ENCODE results near the gene KCNJ6.

Gene KCNJ6

DNA sequence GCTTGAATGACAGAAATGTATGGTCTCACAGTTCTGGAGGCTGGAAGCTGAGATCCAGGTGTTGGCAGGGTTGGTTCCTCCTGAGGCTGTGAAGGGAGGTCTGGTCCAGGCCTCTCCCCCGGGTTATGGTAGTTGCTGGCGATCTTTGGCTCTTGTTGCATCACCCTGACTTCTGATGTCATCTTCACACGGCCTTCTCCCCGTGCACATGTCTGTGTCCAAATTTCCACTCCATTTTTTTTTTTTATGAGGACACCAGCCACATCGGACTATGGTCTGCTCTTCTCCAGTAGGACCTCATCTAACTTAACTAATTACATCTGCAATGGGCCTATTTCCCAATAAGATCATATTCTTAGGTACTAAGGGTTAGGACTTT is 232.2 kb downstream of the KCNJ6 start:
- TF ChIP-seq, protein P1, sequence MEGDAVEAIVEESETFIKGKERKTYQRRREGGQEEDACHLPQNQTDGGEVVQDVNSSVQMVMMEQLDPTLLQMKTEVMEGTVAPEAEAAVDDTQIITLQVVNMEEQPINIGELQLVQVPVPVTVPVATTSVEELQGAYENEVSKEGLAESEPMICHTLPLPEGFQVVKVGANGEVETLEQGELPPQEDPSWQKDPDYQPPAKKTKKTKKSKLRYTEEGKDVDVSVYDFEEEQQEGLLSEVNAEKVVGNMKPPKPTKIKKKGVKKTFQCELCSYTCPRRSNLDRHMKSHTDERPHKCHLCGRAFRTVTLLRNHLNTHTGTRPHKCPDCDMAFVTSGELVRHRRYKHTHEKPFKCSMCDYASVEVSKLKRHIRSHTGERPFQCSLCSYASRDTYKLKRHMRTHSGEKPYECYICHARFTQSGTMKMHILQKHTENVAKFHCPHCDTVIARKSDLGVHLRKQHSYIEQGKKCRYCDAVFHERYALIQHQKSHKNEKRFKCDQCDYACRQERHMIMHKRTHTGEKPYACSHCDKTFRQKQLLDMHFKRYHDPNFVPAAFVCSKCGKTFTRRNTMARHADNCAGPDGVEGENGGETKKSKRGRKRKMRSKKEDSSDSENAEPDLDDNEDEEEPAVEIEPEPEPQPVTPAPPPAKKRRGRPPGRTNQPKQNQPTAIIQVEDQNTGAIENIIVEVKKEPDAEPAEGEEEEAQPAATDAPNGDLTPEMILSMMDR (IDR thresholded peaks at IDR 0.05; ENCODE audit: control extremely low read depth, extremely low read depth, low read depth, missing control alignments) = no peak
- ChIA-PET POLR2A (no interaction called here), CTCF (no interaction called here)
- DNase-seq (ENCODE audit: extremely low spot score) = no peak

GRCh38 chr21:37683396-37684114 is 232.7 kb downstream of the KCNJ6 start:
- DNase-seq (ENCODE audit: extremely low spot score) = no peak
- ChIA-PET CTCF (interaction anchor here (1.4 kb wide), 1 partner anchor 9 kb away, joined by 4 read pairs; no protein-coding TSS in a partner anchor), POLR2A (no interaction called here)
- TF ChIP-seq, protein P1 (IDR thresholded peaks at IDR 0.05; ENCODE audit: control extremely low read depth, extremely low read depth, low read depth, missing control alignments) = no peak

- TF ChIP-seq, protein P1 (IDR thresholded peaks at IDR 0.05; ENCODE audit: control extremely low read depth, extremely low read depth, low read depth, missing control alignments) = no peak
- CTCF ChIA-PET = interaction anchor here (1.4 kb wide), 1 partner anchor 8 kb away, joined by 4 read pairs; no protein-coding TSS in a partner anchor
- DNase-seq (ENCODE audit: extremely low spot score) = no peak
- POLR2A ChIA-PET = no interaction called here
Observed at GRCh38 chr21:37682966-37683365, 233.3 kb downstream of the KCNJ6 start.

GRCh38 chr21:37677006-37677405 is 239.3 kb downstream of the KCNJ6 start:
- no peak for DNase-seq (ENCODE audit: extremely low spot score)
- TF ChIP-seq, protein P1 (IDR thresholded peaks at IDR 0.05; ENCODE audit: control extremely low read depth, extremely low read depth, low read depth, missing control alignments) = no peak
- CTCF ChIA-PET = interaction anchor here (0.9 to 3.2 kb wide), 5 partner anchors 11 to 681 kb away, joined by 3 to 18 read pairs (median 5); no protein-coding TSS in a partner anchor
- POLR2A ChIA-PET = no interaction called here

- TF ChIP-seq, protein P1 (IDR thresholded peaks at IDR 0.05; ENCODE audit: control extremely low read depth, extremely low read depth, low read depth, missing control alignments) = peak; percentile 98
- ChIA-PET POLR2A (no interaction called here), CTCF (interaction anchor here (0.7 to 3.2 kb wide), 28 partner anchors 8 to 682 kb away, joined by 3 to 18 read pairs (median 5); no protein-coding TSS in a partner anchor)
- DNase-seq (ENCODE audit: extremely low spot score) = peak; percentile 76
Observed at GRCh38 chr21:37675202-37675801, 241.0 kb downstream of the KCNJ6 start.

GRCh38 chr21:37673801-37674575 is 242.3 kb downstream of the KCNJ6 start:
- TF ChIP-seq, protein P1 (IDR thresholded peaks at IDR 0.05; ENCODE audit: control extremely low read depth, extremely low read depth, low read depth, missing control alignments) = no peak
- CTCF ChIA-PET = interaction anchor here (0.7 to 3.2 kb wide), 32 partner anchors 9 to 682 kb away, joined by 3 to 18 read pairs (median 4); no protein-coding TSS in a partner anchor

More at GRCh38 chr21:37673801-37674575, 242.3 kb downstream of the KCNJ6 start:
- no peak for DNase-seq (ENCODE audit: extremely low spot score)
- POLR2A ChIA-PET = no interaction called here
